Body of pancreas (tissue), 4 donors: ENCODE results near the gene APBB1. TPM values are rescaled to one million over a fixed set of nuclear protein-coding genes. Genes with fewer than 3 reads are reported as not detected.

Source experiments
- ATAC-seq: fragments of 150-250 bp; one replicate; pipeline ENCODE4 v1.9.1; 2016
- DNase-seq, 4 donors: peaks; one replicate each; pipeline ENCODE4 v3.0.0-alpha.2; 2019
- H3K27ac ChIP-seq, 4 donors: fragments of 200-600 bp; sonication (generic); 1 replicate in 3 of 4; 2 replicates in 1 of 4; pipeline versions ENCODE4 v1.5.1 to v1.6.1; 2016 to 2019; ENCODE audit warnings: mild to moderate bottlenecking in 1 of 4, mixed read lengths in 1 of 4, moderate library complexity in 1 of 4
- H3K27me3 ChIP-seq, 2 donors: fragments of 200-600 bp; sonication (generic); one replicate each; pipeline ENCODE4 v1.6.0; 2016; ENCODE audit warnings: mild to moderate bottlenecking in 1 of 2
- H3K36me3 ChIP-seq, 2 donors: fragments of 200-600 bp; sonication (generic); replicated peaks in 1 of 2; 2 replicates each; pipeline ENCODE4 v1.5.1; 2016; ENCODE audit warnings: low read depth in 2 of 2; ENCODE audit not compliant: insufficient read depth in 1 of 2
- H3K4me1 ChIP-seq: fragments of 200-600 bp; sonication (generic); one replicate; pipeline ENCODE4 v1.6.0; 2016
- H3K4me3 ChIP-seq, 2 donors: fragments of 200-600 bp; sonication (generic); 1 replicate in 1 of 2; 2 replicates in 1 of 2; pipeline ENCODE4 v1.5.1; 2016 to 2019
- H3K9me3 ChIP-seq, 3 donors: fragments of 200-600 bp; sonication (generic); 1 replicate in 2 of 3; 2 replicates in 1 of 3; pipeline ENCODE4 v1.5.1; 2016
- CTCF ChIP-seq, 7 experiments: fragments of 450-650 bp in 4 of 7; fragments of 200-600 bp in 3 of 7; sonication (generic) in 3 of 7; IDR thresholded peaks; one replicate each; pipeline ENCODE4 v1.5.1; 2016 to 2019; ENCODE audit warnings: antibody characterized with exemption in 7 of 7
- POLR2A ChIP-seq, 3 donors: fragments of 450-650 bp; IDR thresholded peaks; one replicate each; pipeline ENCODE4 v1.6.1; 2016; ENCODE audit warnings: antibody characterized with exemption in 3 of 3, mild to moderate bottlenecking in 2 of 3
- WGBS, 2 donors: methylation state at CpG; one replicate each; pipeline ENCODE4 v1.1.5; 2017; 5-methylcytosine and 5-hydroxymethylcytosine counted together
- intact Hi-C: fragments of 100-400 bp; cut with DNase I; formaldehyde crosslinking; loops from one replicate; pipeline ENCODE4 v1.15.1; 2023
- total RNA-seq, 2 donors: library from RNA; depleted of rRNA; stranded (reverse); fragments of >200 nt; gene quantifications; one replicate each; pipeline ENCODE4 v1.1.0, GENCODE V29; 2016

The APBB1 gene
- total RNA-seq, 2 donors from 2014 or later = 25.4 to 48.5 TPM

DNA sequence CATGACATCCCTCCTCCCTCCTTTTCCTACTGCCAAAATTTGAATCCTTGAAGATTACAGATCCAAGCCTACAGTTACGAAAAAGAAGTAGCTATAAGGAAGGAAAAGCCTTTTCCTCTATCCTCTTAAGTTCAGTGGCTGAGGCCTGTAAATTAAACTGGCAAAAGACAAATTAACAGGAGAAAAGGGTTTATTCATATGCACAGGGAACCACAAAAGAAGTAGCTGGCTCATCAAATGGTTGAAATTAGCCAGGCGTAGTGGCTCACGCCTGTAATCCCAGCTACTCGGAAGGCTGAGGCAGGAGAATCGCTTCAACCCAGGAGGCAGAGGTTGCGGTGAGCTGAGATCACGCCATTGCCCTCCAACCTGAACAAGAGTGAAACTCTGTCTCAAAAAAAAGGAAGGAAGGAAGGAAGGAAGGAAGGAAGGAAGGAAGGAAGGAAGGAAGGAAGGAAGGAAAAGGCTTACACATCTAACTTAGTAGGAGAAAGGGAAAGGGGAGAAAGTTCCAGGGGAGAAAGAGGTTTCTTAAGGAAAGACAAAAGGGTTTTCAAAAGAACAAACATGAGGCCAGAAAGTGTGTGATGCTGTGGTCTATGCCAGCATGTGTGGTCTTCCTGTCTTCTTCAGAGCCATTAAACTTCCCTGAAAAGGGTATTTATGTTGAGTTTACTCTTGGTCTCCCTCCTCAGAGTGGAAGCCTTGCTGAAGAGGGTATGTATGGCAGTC, 33.7 kb downstream of the APBB1 start:
- Histone ChIP-seq H3K27me3 (no peaks in the 10 kb centered on the region), H3K36me3 (no peaks in the 10 kb centered on the region), H3K4me1 (peaks cover 31% of the 10 kb centered on the region), H3K4me3 (no peak overlapping the region), H3K27ac (no peak overlapping the region), H3K9me3 (no peaks in the 10 kb centered on the region)
- no peak for DNase-seq
- no peak for ATAC-seq
- intact Hi-C loops = loop anchor here (10.0 kb wide), 1 partner anchor 100 kb away; the partner anchor contains the start of genes ARFIP2 and TIMM10B
- WGBS, 2 donors = 91 to 98% methylated on average over 7 of the region's 7 CpGs
- no peak for TF ChIP-seq POLR2A (IDR thresholded peaks at IDR 0.05)
- no peak for TF ChIP-seq CTCF (IDR thresholded peaks at IDR 0.05)

GRCh38 chr11:6378640-6378989, 40.3 kb downstream of the APBB1 start:
- Histone ChIP-seq H3K4me3 (no peak overlapping the region), H3K27ac (no peak overlapping the region), H3K9me3 (no peaks in the 10 kb centered on the region), H3K36me3 (no peaks in the 10 kb centered on the region), H3K27me3 (no peaks in the 10 kb centered on the region), H3K4me1 (peaks cover under 1% of the 10 kb centered on the region)
- 59 to 62% methylated on average over 5 of the region's 5 CpGs for WGBS, 2 donors
- ATAC-seq (no peak), DNase-seq (no peak)
- intact Hi-C loops = no loop called here
- TF ChIP-seq CTCF (IDR thresholded peaks at IDR 0.05) (no peak), POLR2A (IDR thresholded peaks at IDR 0.05) (no peak)

DNA sequence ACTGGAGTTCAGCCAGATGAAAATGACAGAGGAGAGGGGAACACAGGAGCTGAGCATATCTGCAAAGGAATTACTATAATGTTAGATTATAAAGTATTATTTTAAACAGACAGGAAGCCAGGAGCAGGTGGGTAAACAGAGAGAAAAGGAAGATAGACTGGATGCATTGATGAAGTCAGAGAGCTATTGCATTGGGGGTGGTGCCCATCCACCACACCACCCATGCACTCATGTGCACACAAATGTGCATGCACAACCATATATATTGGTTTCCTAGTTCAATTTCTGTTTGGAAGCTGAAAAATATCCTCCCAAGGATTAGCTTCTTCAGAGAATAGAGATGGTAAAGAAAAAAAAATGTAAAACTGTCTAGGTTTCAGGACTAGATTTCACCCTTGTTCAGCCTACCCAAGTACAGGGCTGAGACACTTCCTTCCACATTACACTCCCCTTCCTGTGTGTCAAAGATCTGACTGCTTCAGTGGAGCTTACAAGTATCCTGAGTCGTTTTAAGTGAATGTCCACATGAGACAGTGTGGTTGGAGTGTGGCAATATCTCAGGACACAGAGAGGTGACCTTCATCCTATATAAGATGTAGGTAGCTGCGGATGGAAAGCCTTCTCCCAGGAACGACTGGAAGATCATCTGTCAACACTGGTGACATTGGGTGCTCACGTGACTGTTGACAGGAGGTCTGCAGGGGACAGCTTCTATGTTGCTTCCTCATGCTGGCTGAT, 40.8 kb downstream of the APBB1 start:
- Histone ChIP-seq H3K27ac (no peak overlapping the region), H3K27me3 (no peaks in the 10 kb centered on the region), H3K4me3 (no peak overlapping the region), H3K4me1 (no peaks in the 10 kb centered on the region), H3K36me3 (no peaks in the 10 kb centered on the region), H3K9me3 (no peaks in the 10 kb centered on the region)
- no peak for DNase-seq
- TF ChIP-seq POLR2A (IDR thresholded peaks at IDR 0.05) (no peak), CTCF (IDR thresholded peaks at IDR 0.05) (no peak)
- ATAC-seq = no peak
- WGBS, 2 donors = 37 to 44% methylated on average over 4 of the region's 4 CpGs
- intact Hi-C loops = no loop called here

- Histone ChIP-seq H3K4me1 (no peaks in the 10 kb centered on the region), H3K27ac (no peak overlapping the region), H3K4me3 (no peak overlapping the region), H3K36me3 (no peaks in the 10 kb centered on the region), H3K9me3 (no peaks in the 10 kb centered on the region), H3K27me3 (no peaks in the 10 kb centered on the region)
- intact Hi-C loops = no loop called here
- WGBS, 2 donors = 76 to 83% methylated on average over 6 of the region's 6 CpGs
- TF ChIP-seq CTCF (IDR thresholded peaks at IDR 0.05) (no peak), POLR2A (IDR thresholded peaks at IDR 0.05) (no peak)
- ATAC-seq = no peak
- DNase-seq = no peak
These were observed 47.1 kb downstream of the APBB1 start for GRCh38 chr11:6371825-6372224.
